ENCODE data around the gene PLPPR3. TPM values are rescaled to one million over a fixed set of nuclear protein-coding genes. Genes with fewer than 3 reads are reported as not detected.

PLPPR3 gene
- total RNA-seq, 2 experiments from 2014 or later = not detected

- Mint-ChIP-seq H3K27ac (no peak overlapping the region), H3K4me3 (no peak overlapping the region)
- CTCF ChIA-PET = no interaction called here
These were observed 10.8 kb downstream of the PLPPR3 start for GRCh38 chr19:810883-811489.

GRCh38 chr19:810077-810855 lies 11.5 kb downstream of the PLPPR3 start:
- DNase-seq = no peak
- no peak for ATAC-seq
- CTCF ChIA-PET = no interaction called here
- Mint-ChIP-seq H3K27me3 (no peaks in the 10 kb centered on the region), H3K36me3 (ENCODE audit: low read depth) (peaks cover 55% of the 10 kb centered on the region), H3K4me1 (ENCODE audit: low read depth) (peaks cover 9% of the 10 kb centered on the region), H3K4me3 (no peak overlapping the region), H3K27ac (no peak overlapping the region), H3K9me3 (no peaks in the 10 kb centered on the region)
- POLR2A ChIA-PET = interaction anchor here (0.8 to 6.8 kb wide), 4 partner anchors 9 to 66 kb away, joined by 3 to 99 read pairs (median 4); partner anchors contain the start of gene PTBP1
- intact Hi-C loops (cut with micrococcal nuclease) = no loop called here
- no peak for TF ChIP-seq CTCF (IDR thresholded peaks at IDR 0.05)

More at GRCh38 chr19:810883-811489, 10.8 kb downstream of the PLPPR3 start:
- POLR2A ChIA-PET = interaction anchor here (0.8 to 6.8 kb wide), 2 partner anchors 12 to 65 kb away, joined by 3 to 99 read pairs; partner anchors contain the start of gene PTBP1
- DNase-seq (no peak), ATAC-seq (no peak)
- intact Hi-C loops (cut with micrococcal nuclease) = no loop called here
- H3K36me3 Mint-ChIP-seq (ENCODE audit: low read depth) = peaks cover 56% of the 10 kb centered on the region
- H3K4me1 Mint-ChIP-seq (ENCODE audit: low read depth) = peaks cover 9% of the 10 kb centered on the region
- no peak for TF ChIP-seq CTCF (IDR thresholded peaks at IDR 0.05)
- no peaks in the 10 kb centered on the region for H3K27me3 Mint-ChIP-seq
- H3K9me3 Mint-ChIP-seq = no peaks in the 10 kb centered on the region

DNA sequence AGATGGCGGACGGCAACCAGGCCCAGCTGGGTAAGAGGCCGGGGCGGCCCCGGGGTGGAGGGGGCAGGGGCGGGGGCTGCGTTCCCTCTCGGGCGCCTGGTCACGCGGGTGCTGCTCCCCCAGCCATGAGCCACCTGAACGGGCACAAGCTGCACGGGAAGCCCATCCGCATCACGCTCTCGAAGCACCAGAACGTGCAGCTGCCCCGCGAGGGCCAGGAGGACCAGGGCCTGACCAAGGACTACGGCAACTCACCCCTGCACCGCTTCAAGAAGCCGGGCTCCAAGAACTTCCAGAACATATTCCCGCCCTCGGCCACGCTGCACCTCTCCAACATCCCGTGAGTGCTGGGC lies 13.4 kb downstream of the PLPPR3 start:
- TF ChIP-seq CTCF (IDR thresholded peaks at IDR 0.05) = no peak
- Mint-ChIP-seq H3K4me1 (ENCODE audit: low read depth) (peaks cover 14% of the 10 kb centered on the region), H3K27ac (no peak overlapping the region), H3K9me3 (no peaks in the 10 kb centered on the region), H3K4me3 (no peak overlapping the region), H3K36me3 (ENCODE audit: low read depth) (peaks cover 55% of the 10 kb centered on the region), H3K27me3 (no peaks in the 10 kb centered on the region)
- intact Hi-C loops (cut with micrococcal nuclease) = no loop called here
- DNase-seq = no peak
- POLR2A ChIA-PET = interaction anchor here (1.1 to 6.8 kb wide), 2 partner anchors 9 to 20 kb away, joined by 3 to 99 read pairs; partner anchors contain the start of genes AZU1 and PTBP1
- CTCF ChIA-PET = no interaction called here
- ATAC-seq = no peak

GRCh38 chr19:807627-808422 lies 13.9 kb downstream of the PLPPR3 start:
- CTCF ChIA-PET = no interaction called here
- intact Hi-C loops (cut with micrococcal nuclease) = no loop called here
- H3K4me3 Mint-ChIP-seq = no peak overlapping the region
- H3K36me3 Mint-ChIP-seq (ENCODE audit: low read depth) = peaks cover 57% of the 10 kb centered on the region
- ATAC-seq (no peak), DNase-seq (no peak)
- no peaks in the 10 kb centered on the region for H3K9me3 Mint-ChIP-seq
- TF ChIP-seq CTCF (IDR thresholded peaks at IDR 0.05) = no peak
- H3K27me3 Mint-ChIP-seq = no peaks in the 10 kb centered on the region
- no peak overlapping the region for H3K27ac Mint-ChIP-seq
- peaks cover 14% of the 10 kb centered on the region for H3K4me1 Mint-ChIP-seq (ENCODE audit: low read depth)
- POLR2A ChIA-PET = interaction anchor here (6.8 kb wide), 1 partner anchor 8 kb away, joined by 99 read pairs; the partner anchor contains the start of gene PTBP1

Measured in activated CD8-positive, alpha-beta T cell treated with anti-CD3 and anti-CD28 coated beads for 36 hours (primary cell).